Measurements from ENCODE around the gene SLC1A3. TPM values are rescaled to one million over a fixed set of nuclear protein-coding genes. Genes with fewer than 3 reads are reported as not detected.
A peak's percentile ranks its signal among the peaks of the same experiment; 100 is the strongest.

Gene SLC1A3
- total and polyA plus RNA-seq, 2 of the 4 experiments (the other 2 are of a cell fraction): 0.27 to 1.3 TPM

GRCh38 chr5:36570301-36571095 is 35.9 kb upstream of the SLC1A3 start:
- Histone ChIP-seq H4K5ac (ENCODE audit: low read depth, low read length) (no peak overlapping the region), H3K4ac (ENCODE audit: low read depth, low read length) (no peak overlapping the region), H4K8ac (ENCODE audit: low read depth in 2 of 2, low read length in 2 of 2) (no peak overlapping the region), H3K23ac (ENCODE audit: low read depth, low read length) (no peak overlapping the region), H2AFZ (replicated peaks; ENCODE audit: low read length, poor library complexity) (no peak overlapping the region), H2BK15ac (ENCODE audit: low read depth, low read length) (no peak overlapping the region), H2BK120ac (ENCODE audit: low read depth, low read length) (no peak overlapping the region), H3K56ac (ENCODE audit: extremely low read depth, insufficient read depth, low read length) (no peak overlapping the region), H3K9me3 (ENCODE audit: control insufficient read depth, insufficient read depth, low read length) (no peaks in the 10 kb centered on the region), H3K79me1 (ENCODE audit: low read depth in 1 of 2, low read length in 2 of 2) (no peaks in the 10 kb centered on the region), H3K9me1 (ENCODE audit: insufficient read depth, low read length) (peaks cover 5% of the 10 kb centered on the region; the same call in 1 of the 2 replicates), H3K4me2 (ENCODE audit: low read depth, low read length) (no peak overlapping the region), H3K27ac (ENCODE audit: insufficient read depth, low read length) (no peak overlapping the region), H2BK5ac (ENCODE audit: low read depth, low read length, poor library complexity, severe bottlenecking) (no peak overlapping the region), H2AK9ac (replicated peaks; ENCODE audit: low read depth, low read length, poor library complexity) (no peak overlapping the region), H3K18ac (ENCODE audit: low read depth, low read length) (no peak overlapping the region), H3K4me3 (ENCODE audit: insufficient read depth, low read depth, low read length) (no peak overlapping the region), H3K27me3 (ENCODE audit: control insufficient read depth, insufficient read depth, low read length) (no peaks in the 10 kb centered on the region), H2BK20ac (ENCODE audit: low read depth, low read length) (no peak overlapping the region), H3K36me3 (ENCODE audit: control insufficient read depth, insufficient read depth, low read length) (no peaks in the 10 kb centered on the region), H3K4me1 (ENCODE audit: control insufficient read depth, insufficient read depth, low read length) (peaks cover 3% of the 10 kb centered on the region; the same call in 1 of the 2 replicates), H3K9ac (ENCODE audit: low read depth, low read length) (no peak overlapping the region), H3K14ac (replicated peaks; ENCODE audit: low read depth, low read length) (no peak overlapping the region), H4K91ac (ENCODE audit: insufficient read depth, low read depth, low read length) (no peak overlapping the region), H4K20me1 (ENCODE audit: insufficient read depth, low read length) (no peaks in the 10 kb centered on the region), H2AK5ac (ENCODE audit: low read depth, low read length) (no peak overlapping the region)
- intact Hi-C loops (cut with micrococcal nuclease): no loop called here
- TF ChIP-seq MXI1 (IDR thresholded peaks at IDR 0.05; ENCODE audit: borderline replicate concordance, low read depth, low read length) (no peak), CEBPB (IDR thresholded peaks at IDR 0.05; ENCODE audit: low read depth, low read length) (no peak), USF2 (IDR thresholded peaks at IDR 0.05; ENCODE audit: low read depth, low read length) (no peak), SMC3 (IDR thresholded peaks at IDR 0.05; ENCODE audit: low read depth, low read length) (no peak), CHD1 (IDR thresholded peaks at IDR 0.05; ENCODE audit: low read depth, low read length) (no peak), CTCF (conservative IDR thresholded peaks at IDR 0.05; ENCODE audit: low read depth, low read length) (no peak), POLR2A (IDR thresholded peaks at IDR 0.05; ENCODE audit: low read depth, low read length) (no peak), RAD21 (IDR thresholded peaks at IDR 0.05; ENCODE audit: low read length) (no peak), FOS (IDR thresholded peaks at IDR 0.05; ENCODE audit: low read depth, low read length) (no peak), MAZ (IDR thresholded peaks at IDR 0.05; ENCODE audit: borderline replicate concordance, low read depth, low read length) (no peak)
- dilution Hi-C loops (cut with HindIII; ENCODE audit: low sequenced_read_pairs, unreplicated experiment): no loop called here
- ChIA-PET POLR2A (ENCODE audit: unreplicated experiment) (no interaction called here), CTCF (no interaction called here)
- 86% methylated on average over 3 of the region's 6 CpGs; no CpG with 5 or more reads in 1 of the 2 experiments for WGBS, 2 experiments (ENCODE audit: extremely low coverage in 2 of 2, insufficient read length in 1 of 2)
- in situ Hi-C loops (cut with MboI; ENCODE audit: low sequenced_read_pairs): no loop called here
- no TSS peak for BruUV-seq (replicated peaks)
- peak; percentile 20 for DNase-seq
- ATAC-seq (ENCODE audit: low read depth): no peak
